ENCODE results near the gene PGAM5. TPM values are rescaled to one million over a fixed set of nuclear protein-coding genes. Genes with fewer than 3 reads are reported as not detected.
"Not testable (repeated sequence)": the region's sequence is repeated elsewhere in the genome, so short reads cannot be mapped to it uniquely, and the experiment has no call there.

PGAM5 gene
- total and polyA plus RNA-seq, 12 donors = 17.5 to 37.6 (median 31.3) TPM

DNA sequence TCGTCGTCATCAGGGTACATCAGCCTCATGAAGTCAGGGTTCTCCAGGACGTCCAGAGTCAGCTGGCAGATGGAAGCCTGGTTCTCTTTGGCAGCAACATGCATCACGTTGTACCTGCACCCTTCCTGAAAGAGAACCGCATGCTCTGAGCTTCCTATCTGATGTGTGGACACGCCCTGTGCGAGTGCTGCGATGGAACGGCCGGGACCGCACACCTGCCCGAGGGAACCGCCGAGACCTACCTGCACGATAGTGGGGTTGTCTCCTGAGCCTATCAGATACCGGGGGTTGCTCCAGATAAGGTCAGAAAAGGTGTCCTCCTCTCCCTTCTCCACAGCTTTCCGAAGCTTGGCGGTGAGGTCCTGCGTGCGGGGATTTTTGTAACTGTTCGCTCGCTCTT is 37.3 kb downstream of the PGAM5 start:
- ATAC-seq (no peak), DNase-seq (peak in 1 of 2 donors; percentile 5)
- Histone ChIP-seq H3K36me3 (peaks cover 0 to 100% (median 75%) of the 10 kb centered on the region in 9 donors), H3K4me1 (no peaks in the 10 kb centered on the region), H3K27ac (no peak overlapping the region), H3K27me3 (no peaks in the 10 kb centered on the region), H3K4me3 (no peak overlapping the region), H3K9me3 (no peaks in the 10 kb centered on the region)
- TF ChIP-seq, protein P1, sequence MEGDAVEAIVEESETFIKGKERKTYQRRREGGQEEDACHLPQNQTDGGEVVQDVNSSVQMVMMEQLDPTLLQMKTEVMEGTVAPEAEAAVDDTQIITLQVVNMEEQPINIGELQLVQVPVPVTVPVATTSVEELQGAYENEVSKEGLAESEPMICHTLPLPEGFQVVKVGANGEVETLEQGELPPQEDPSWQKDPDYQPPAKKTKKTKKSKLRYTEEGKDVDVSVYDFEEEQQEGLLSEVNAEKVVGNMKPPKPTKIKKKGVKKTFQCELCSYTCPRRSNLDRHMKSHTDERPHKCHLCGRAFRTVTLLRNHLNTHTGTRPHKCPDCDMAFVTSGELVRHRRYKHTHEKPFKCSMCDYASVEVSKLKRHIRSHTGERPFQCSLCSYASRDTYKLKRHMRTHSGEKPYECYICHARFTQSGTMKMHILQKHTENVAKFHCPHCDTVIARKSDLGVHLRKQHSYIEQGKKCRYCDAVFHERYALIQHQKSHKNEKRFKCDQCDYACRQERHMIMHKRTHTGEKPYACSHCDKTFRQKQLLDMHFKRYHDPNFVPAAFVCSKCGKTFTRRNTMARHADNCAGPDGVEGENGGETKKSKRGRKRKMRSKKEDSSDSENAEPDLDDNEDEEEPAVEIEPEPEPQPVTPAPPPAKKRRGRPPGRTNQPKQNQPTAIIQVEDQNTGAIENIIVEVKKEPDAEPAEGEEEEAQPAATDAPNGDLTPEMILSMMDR (IDR thresholded peaks at IDR 0.05) = no peak
- intact Hi-C loops (cut with DNase I) = no loop called here
- 92 to 94% methylated on average over 22 of the region's 22 CpGs for WGBS, 2 donors

DNA sequence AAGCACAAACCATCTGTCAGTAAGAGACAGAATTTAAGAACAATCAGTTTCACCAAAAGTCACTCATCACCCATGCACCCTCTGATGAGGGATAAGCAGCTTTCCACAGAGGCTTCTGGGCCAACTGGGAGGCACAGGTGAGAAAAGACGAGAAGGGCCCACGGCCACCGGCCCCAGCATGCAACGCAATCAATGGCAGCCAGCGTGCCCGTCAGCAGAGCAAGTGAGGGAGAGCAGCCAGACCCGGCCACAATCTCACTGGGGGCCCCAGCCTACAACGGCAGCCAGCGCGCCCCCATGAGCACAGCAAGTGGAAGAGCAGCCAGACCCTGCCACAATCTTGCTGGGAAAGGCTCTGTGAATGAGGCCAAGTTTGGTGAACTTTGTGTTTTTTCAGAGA is 37.7 kb downstream of the PGAM5 start:
- DNase-seq (peak in 1 of 2 donors; percentile 4), ATAC-seq (no peak)
- no peaks in the 10 kb centered on the region for H3K27me3 ChIP-seq
- intact Hi-C loops (cut with DNase I) = no loop called here
- TF ChIP-seq, protein P1 (IDR thresholded peaks at IDR 0.05) = no peak
- 85 to 88% methylated on average over 10 of the region's 10 CpGs for WGBS, 2 donors
- H3K27ac ChIP-seq = no peak overlapping the region
- no peaks in the 10 kb centered on the region for H3K9me3 ChIP-seq
- no peak overlapping the region for H3K4me3 ChIP-seq
- peaks cover 0 to 100% (median 77%) of the 10 kb centered on the region in 9 donors for H3K36me3 ChIP-seq
- H3K4me1 ChIP-seq = no peaks in the 10 kb centered on the region

DNA sequence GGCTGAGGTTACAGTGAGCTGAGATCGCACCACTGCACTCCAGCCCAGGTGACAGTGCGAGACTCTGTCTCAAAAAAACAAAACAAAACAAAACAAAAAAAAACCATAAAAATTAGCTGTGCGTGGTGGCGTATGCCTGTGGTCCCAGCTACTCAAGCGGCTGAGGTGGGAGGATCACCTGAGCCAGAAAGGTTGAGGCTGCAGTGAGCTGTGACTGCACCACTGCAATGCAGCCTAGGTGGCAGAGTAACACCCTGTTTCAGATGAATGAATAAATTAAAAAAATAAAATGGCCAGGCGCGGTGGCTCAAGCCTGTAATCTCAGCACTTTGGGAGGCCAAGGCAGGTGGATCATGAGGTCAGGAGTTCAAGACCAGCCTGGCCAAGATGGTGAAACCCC is 43.0 kb downstream of the PGAM5 start:
- H3K4me3 ChIP-seq; intact Hi-C loops (cut with DNase I); H3K27ac ChIP-seq; ATAC-seq; H3K27me3 ChIP-seq; DNase-seq; H3K4me1 ChIP-seq; H3K9me3 ChIP-seq: not testable (repeated sequence)
- 96% methylated on average over 7 of the region's 7 CpGs for WGBS, 2 donors
- H3K36me3 ChIP-seq = peaks cover 0 to 98% (median 49%) of the 10 kb centered on the region in 9 donors

DNA sequence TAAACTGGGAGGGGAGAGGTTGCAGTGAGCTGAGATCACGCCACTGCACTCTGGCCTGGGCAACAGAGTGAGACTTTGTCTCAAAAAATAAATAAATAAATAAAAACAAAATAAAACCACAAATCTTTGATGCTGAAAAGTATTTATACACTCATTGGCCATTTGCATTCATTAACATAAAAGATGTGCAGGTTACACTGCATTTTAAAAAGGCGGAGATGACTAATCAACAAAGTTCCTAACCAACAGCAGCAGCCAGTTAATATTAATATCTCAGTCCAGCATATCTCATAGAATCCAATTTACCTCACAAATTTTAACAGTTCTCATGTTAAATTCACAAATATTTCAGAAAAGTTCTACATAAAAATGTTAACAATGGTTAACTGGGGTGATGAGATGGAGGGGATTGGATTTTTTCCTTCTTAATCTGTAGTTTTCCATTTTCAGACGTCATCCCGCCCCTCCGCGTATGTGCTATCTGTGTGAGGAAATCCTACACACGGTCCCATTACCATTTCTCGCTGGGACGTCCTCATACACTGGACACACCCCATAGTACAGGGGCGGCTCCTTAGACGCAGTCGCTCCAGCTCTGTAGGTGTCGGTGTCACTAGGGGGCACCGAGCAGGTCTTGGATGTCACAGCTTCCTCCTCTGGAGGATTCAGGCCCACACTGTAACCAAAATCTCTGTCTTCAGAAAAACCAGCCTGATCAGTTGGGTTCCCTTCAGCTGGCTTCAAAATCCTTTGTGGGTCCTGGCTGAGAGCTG is 43.7 kb downstream of the PGAM5 start:
- ATAC-seq (peak in 1 of 8 donors; percentile 42), DNase-seq (peak in 1 of 2 donors; percentile 1)
- TF ChIP-seq, protein P1 (IDR thresholded peaks at IDR 0.05) = no peak
- Histone ChIP-seq H3K4me3 (no peak overlapping the region), H3K36me3 (peaks cover 0 to 98% (median 44%) of the 10 kb centered on the region in 9 donors), H3K27ac (no peak overlapping the region), H3K27me3 (no peaks in the 10 kb centered on the region), H3K4me1 (peaks cover 0 to 3% (median 2%) of the 10 kb centered on the region in 9 donors), H3K9me3 (no peaks in the 10 kb centered on the region)
- 76 to 79% methylated on average over 14 of the region's 14 CpGs for WGBS, 2 donors
- intact Hi-C loops (cut with DNase I) = no loop called here

DNA sequence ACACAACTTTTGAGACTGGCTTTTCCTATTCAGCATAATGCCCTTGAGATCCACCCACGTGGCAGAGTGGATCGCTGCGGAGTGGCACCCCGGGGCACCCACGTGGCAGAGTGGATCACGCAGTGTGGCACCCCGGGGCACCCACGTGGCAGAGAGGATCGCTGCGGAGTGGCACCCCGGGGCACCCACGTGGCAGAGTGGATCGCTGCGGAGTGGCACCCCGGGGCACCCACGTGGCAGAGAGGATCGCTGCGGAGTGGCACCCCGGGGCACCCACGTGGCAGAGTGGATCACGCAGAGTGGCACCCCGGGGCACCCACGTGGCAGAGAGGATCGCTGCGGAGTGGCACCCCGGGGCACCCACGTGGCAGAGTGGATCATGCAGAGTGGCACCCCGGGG is 48.2 kb downstream of the PGAM5 start:
- intact Hi-C loops (cut with DNase I); H3K4me3 ChIP-seq; H3K27ac ChIP-seq; H3K27me3 ChIP-seq; ATAC-seq; H3K9me3 ChIP-seq: not testable (repeated sequence)
- DNase-seq = peak in 1 of 2 donors; percentile 10
- H3K4me1 ChIP-seq = peaks cover 2 to 32% (median 26%) of the 10 kb centered on the region in 9 donors
- H3K36me3 ChIP-seq = peaks cover 0 to 60% (median 10%) of the 10 kb centered on the region in 9 donors
- 85 to 90% methylated on average over 25 to 28 of the region's 28 CpGs for WGBS, 2 donors
